ENCODE results near the gene METTL22.

The METTL22 gene

GRCh38 chr16:8686879-8687278 lies 65.4 kb downstream of the METTL22 start:
- no peak for DNase-seq (ENCODE audit: low read depth in 2 of 2, low spot score in 1 of 2)

DNA sequence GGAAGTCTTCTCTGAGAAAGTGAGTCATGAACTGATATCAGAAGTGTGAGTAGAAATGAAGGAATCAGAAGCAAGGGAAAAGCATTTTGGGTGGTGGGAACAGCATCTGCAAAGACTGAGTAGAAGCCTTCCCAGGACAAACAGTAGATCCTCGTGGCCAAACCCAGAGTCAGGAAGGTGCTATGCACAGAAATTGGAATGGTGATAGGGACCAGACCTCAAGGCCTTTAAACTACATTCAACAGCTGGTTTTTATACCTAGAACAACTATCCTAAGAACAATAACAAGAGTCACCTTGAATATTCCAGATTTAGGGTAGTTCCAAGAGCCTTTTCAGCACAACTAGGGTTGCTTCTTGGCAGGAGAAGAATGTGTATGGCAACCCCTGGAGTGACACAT lies 68.2 kb downstream of the METTL22 start:
- DNase-seq (ENCODE audit: low read depth in 2 of 2, low spot score in 1 of 2): no peak

DNA sequence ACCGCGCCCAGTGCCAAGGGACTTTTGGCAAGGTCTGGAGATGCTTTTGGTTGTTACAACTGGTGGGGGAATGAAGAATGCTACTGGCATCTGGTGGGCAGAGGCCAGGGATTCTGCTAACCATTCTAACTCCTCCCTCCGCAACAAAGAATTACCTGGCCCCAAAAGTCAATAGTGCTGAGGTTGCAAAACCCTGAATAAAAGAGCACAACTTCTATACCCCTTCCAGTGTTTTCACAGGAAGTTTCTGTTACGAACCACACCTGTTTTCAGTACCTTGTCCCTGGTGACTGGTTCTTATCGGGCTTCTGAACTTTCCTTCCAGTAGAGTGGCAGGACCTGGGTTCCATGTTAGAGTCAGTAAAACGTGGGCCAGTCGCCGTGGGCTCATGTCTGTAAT lies 70.2 kb downstream of the METTL22 start:
- DNase-seq (ENCODE audit: low read depth in 2 of 2, low spot score in 1 of 2): no peak

- no peak for DNase-seq (ENCODE audit: low read depth in 2 of 2, low spot score in 1 of 2)
Observed at GRCh38 chr16:8694795-8695728, 73.6 kb downstream of the METTL22 start.

DNA sequence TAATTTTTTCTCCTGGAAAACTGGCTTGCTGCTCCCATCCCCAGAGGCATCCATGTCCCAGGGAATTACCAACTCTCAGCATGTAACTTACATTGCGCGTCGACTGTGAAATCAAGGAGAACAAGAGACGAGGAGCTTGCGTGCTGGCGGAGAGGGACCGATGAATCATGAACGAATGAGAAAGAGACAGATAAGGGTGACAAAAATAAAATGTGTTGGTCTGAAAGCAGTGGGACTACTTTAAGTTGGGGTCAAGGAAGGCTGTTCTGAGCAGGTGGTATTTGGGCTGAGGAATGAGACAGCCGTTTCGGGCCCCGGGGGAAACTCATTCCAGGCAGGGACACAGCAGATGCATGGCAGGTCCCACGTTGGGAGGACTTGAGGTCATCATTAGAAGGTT lies 75.4 kb downstream of the METTL22 start:
- DNase-seq (ENCODE audit: low read depth in 2 of 2, low spot score in 1 of 2): no peak

DNA sequence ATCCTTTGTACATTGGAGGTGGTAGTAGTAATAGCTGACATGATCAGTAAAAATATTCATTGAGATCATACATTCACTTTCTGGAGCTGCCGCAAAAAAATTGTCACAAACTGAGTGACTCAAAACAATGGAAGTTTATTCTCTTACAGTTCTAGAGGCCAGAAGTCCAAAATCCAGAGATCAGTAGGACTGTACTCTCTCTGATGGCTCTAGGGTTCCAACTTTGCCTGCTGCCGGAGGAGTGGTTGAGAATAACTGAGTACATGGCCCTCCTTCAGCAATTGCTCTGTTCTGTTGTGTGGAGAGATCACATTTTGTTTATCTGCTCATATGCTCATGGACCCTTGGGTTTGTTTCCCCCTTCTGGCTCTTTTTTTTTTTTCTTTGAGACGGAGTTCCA lies 76.5 kb downstream of the METTL22 start:
- no peak for DNase-seq (ENCODE audit: low read depth in 2 of 2, low spot score in 1 of 2)
